NCI-H2196 (cell line): ENCODE data around the gene SELENOO.

Experiments
- DNase-seq: peaks from one replicate; lab custom pipeline; 2025; ENCODE audit not compliant: unreplicated experiment; lab: John Stamatoyannopoulos, UW

SELENOO gene

DNA sequence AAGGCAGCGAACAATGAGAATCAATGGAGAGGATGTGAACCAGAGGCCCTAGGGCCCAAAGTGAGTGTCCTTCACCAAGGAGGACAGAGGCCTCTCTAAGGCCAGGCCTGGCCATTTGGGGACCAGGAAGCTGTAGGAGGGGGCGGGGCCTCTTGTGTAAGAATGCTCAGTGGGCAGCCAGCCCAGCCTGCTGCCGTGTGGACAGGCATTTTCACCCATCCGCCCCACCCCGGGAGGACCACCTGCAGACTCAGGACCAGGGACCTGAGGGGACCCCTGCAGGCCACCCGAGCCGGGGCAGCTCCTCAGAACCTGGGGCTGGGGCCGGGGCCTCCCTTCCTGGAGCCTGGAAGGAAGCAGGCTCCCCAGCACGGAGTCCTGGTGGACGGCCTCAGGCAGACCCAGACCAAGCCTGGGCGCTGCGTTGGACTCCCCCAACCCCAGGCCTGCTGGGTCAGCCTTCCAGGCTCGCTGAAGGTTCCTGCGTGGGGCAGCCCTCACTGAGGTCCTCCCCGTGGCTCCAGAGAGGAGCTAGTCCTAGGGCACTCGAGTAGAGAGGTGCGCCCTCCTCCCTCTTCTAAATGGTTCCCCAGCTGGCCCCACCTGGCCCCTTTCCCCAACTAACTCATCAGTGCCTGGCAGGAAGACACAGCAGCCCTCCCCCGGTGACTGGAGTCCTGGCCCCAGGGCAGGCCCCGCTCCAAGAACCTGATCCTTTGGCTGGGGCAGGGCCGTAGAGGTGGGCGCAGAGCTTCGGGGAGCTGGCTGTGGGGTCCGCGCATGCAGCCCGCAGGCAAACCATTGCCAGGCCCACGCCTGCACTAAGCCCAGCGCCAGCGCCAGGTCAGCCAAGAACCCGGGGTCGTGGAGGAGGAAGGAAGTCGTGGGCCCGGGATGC lies 16.6 kb upstream of the SELENOO start:
- DNase-seq: no peak

DNA sequence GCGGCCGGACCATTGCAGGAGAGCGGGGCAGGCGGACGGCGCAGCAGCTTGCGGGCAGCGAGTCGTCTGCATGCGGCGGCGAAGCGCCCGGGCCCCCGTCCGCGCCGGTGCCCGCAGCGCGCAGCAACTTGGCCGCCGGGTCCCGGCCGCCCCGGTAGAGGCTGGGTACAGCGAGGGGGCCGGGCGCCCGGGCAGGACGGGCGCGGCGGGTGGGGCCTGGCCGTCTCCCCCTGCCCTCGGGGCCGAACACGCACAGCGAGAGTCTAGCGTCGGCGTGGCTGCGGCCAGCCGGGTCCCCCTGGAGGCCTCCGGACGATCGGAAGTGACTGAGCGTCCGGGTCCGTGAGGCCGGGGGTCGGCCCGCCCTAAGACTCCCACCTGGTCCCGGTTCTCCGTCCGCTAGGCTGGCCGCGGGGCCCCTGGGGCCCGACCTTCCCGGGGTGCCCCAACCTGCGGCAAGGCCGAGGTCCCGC lies 15.9 kb upstream of the SELENOO start:
- DNase-seq: no peak

DNA sequence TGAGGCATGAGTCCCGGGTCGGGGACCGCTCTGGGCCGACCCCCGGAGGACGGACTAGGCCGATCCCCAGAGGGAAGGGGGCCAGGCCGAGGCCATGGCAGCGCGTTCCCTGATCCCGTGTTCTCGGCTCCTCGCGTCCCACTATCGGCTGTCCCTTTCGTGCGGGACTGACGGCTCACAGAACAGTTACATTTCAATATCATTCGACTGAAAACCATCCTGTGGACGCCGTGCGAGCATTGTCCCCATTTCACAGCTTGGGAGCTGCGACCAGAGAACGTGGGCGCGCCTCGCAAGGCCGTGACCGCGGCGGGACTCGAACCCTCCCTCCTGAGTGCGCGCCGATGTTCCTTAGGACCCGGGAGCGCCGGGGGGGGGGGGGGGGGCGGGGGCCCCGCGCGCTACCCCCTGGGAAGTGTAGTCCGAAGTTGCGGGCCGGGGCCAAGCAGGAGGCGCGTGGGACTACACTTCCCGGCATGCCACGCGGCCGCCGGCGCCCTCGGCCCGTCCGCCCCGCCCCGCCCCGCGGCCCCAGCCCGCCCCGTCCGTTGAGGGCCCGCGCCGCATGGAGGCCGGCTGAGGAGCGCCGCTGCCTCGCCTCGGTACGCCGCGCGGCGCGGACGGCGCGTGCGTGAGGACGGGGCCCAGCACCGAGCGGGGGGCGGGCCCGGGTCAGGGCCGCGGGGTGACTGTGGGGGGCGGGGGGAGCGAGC lies 15.3 kb upstream of the SELENOO start, which contains the start of gene TRABD:
TRABD (plus strand) TSS at position 539 of the 713 bp plus-strand sequence. CDS start 7,148 bp downstream, outside the sequence.
- DNase-seq: peak; percentile 74

DNA sequence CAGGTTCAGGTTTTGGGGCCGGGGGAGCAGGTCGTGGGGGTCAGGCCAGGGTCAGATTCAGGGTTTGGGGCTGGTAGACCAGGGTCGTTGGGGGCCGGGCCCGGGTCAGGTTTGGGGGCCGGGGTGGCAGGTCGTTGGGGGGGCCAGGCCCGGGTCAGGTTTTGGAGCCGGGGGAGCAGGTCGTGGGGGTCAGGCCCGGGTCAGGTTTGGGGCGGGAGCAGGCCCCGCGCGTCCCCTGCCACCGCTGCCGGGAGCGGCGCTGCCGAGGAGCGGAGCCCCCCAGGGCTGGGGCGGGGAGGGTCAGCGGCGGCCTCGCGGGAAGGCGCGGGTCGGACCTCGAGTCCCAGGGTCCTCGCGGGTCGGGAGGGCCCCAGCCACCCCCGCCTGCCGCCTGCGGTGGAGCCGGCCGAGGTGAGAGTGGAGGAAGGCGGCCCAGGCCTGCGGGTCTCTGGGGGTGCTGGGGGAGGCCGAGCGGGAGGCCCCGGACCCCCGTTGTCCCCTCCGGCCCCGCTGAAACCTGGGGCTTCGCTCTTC lies 14.6 kb upstream of the SELENOO start:
- DNase-seq: no peak

DNA sequence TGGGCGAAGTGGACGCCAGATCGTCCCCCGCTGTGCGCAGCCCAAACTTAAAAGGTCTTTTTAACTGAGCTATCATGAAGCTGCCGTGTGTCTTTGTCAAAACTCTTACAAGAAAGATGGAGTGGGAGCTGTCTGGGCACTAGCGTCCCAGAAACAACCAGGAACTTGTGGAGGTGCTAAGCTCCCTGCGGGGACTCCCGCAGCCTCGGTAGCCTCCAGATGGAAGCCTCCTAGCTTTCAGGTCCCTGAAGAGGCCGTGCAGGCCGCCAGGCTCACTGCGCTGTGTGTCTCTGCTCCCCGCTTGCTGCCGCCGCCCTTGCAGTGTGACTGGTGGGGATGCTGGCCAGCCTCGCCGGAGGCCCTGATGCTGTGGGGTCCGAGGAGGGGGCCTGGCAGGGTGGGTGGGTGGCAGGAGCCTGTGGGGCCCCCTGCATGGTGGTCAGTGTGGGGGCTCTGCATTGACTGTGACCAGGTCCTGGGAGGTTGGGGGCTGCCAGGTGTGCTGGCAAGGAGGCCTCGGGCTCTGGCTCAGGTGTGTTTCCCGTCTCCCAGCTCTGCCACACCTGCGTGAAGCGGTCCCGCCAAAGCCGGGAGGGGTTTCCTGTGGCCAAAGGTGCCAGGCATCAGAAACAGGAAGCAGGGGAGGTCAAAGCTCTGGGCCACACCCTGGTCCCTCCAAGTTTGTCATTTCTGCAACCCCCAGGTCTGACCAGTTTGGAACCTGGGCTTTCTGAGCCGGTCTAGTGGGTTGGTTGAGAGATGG lies 13.9 kb upstream of the SELENOO start:
- no peak for DNase-seq

DNA sequence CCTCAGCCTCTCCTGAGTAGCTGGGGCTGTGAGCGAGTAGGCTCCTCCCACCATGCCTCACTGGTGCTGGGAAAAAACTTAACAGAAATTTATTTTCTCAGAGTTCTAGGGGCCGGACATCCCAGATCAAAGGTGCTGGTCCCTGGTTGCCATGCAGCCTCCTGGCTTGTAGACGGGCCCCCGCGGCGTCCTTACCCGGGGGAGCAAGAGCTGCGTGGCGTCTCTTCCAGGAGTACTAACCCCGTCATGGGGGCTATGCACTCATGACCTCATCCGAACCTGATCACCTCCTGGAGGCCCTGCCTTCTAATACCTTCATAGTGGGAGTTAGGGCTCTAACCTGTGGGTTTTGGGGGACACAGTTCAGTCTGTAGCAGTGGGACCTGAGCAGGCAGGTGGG lies 12.5 kb upstream of the SELENOO start:
- DNase-seq: no peak

DNA sequence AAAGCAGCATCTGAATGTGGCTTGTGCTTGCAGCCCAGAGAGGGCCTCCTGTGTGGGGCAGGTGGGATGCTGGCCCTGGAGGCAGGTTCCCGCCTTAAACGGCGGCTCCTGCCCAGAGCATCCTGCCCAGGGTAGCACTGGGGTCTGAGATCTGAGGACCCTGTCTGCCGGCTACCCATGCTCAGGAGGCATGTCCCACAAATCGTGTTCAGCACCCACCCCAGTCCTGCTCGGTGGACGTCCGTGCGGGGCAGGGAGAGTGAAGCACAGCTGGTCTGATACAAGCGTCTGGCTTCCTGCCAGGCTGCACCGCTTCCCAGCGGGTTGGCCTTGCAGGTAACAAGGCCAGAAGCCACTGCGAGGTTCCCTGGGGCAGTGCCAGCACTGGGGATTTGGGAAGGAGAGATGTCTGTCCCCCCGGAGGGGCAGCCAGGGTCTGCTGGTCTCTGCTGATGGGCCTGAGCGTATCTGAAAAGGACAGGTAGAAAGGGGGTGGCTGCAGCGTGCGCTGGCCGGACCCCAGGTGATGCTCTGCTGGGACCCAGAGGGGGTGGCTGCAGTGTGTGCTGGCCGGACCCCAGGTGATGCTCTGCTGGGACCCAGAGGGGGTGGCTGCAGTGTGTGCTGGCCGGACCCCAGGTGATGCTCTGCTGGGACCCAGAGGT lies 11.5 kb upstream of the SELENOO start:
- peak; percentile 18 for DNase-seq

DNA sequence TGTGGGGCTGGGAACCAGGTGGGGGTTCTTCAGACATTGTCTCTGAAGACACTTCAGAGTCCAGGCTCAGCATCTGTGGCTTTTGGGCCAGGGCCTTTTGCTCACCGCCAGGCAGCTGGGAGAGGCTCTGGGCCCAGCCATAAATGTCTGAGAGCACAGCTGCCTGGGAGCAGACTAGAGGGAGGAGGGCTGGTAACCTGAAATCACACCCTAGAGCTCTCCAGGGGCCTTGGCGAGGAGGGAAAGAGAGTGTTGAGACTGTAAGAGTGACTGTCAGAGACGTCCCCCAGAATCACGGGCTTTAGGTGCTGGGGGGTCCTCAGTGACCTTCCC lies 11.0 kb upstream of the SELENOO start:
- DNase-seq: peak; percentile 21

DNA sequence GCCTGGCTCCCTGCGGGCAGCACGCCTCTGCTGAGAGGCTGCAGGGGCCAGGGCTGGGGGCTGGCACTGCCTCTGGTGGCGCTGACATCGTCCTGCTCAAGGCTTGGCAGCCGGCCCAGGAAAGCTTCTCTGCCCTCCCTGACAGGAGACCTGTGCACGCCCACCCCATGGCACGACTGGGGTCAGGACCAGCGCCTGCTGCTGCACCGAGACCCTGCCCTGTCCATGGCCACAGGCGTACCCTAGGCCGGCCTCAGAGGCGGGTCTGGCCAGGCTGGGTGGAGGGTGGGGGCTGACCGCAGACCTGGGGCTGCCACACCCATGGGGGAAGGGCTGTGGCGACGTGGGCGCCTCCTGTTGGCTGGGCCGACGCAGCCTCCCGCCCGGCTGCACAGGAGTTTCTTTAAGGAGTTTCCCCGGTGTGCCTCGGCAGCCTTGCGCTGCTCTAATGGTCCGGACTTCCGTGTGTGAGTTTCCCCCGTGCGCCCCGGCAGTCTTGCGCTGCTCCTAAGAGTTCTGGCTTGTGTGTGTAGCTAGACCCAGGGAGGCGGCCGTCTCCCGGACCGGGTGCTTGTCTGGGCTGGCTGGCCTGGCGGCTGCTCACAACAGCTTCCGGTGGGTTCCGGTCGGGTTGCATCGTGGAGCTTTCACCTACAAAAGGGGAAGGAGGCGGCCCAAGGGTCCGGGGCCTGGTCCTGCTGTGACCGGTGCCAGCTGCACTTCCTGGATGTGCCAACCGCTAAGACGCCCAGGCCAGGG lies 10.4 kb upstream of the SELENOO start:
- peak; percentile 76 for DNase-seq

DNA sequence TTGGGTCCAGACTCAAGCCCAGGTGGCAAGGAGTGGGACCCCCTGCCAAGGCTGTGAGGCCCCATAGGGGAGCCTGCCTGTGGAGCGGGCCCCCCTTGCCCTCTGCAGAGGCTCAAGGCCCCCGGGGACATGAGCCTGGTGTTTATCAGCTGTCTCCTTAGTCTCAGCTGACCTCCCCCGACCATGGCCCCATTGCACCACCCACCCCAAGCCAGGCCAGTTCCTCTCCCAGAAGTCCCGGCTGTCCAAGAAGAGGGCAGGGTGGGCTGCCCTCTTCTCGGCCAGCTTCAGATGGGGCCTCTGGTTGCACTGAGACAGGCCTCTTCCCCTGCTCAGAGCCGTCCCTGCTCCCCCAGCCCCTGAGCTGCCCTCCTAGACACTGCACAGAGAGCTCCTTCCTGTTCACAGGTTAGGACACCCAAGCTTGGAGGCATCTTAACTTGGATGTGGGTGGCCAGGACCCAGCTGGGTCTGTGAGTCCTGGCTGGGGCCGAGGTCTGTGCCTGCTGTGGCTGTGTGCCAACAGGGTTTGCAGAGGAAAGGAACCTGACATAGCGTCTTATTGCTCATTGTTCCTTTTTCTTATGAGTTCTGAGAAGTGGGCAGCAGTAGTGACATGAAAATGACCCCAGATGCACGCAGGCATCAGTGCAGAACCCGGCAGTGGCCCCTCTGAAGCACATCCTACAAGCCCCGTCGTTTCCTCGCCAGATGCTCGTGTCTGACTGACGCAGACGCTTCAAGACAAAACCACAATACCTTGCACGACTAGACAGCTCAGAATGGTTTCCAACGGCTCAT lies 9.7 kb upstream of the SELENOO start:
- no peak for DNase-seq

DNA sequence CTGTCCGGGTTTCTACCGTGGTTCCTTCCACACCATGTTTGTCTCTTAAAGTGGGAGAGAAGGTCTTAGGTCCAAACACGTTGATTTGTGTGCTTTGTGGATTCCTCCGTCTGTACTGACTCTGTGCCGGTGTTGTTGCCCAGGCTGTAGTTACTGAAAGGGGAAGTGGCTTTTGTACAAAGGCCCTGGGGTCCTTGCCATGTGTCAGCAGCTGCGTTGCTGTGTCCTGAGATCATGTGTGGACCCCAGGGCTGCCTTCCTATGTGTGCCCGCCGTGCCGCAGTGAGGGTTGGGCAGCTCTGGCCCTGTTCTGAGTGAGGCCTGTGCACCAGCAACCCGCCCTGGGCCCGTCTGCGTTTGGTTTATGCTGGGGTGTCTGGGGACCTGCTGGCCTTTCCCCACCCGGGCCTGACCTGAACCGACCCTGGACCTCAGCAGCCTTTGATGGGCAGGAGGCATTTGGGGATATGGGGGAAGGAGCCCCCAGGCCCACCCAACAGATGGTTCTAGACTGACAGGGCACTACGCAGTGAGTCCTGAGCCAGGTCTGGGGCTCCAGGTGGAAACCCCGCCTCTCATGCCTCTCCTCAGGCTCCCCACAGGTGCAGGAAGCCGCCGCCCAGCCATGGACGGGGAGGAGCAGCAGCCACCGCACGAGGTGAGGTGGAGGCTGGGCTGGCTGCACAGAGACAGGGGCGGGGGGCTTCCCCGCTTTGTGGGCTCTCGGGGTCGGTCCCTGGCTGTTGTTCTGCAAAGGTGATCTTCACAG lies 8.2 kb upstream of the SELENOO start:
- DNase-seq: no peak

DNA sequence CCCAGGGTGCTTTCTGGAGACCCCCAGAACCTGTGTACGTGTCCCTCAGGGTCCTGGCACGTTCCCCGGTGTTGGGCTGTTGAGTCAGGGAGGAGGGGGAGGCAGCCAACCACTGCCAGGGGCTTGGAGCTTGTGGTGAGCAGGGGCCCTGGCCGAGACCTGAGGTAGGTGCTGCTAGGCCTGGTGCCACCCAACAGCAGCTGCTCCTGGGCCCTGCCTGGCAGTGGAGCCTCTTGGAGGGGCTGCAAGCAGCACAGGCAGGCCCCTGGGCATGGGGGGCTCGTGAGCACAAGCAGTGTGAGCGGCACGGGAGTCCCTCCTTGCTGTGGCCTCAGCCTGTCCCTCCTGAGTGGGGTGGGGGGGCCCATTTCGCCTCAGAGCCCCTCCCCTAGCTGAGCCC lies 7.2 kb upstream of the SELENOO start:
- no peak for DNase-seq

DNA sequence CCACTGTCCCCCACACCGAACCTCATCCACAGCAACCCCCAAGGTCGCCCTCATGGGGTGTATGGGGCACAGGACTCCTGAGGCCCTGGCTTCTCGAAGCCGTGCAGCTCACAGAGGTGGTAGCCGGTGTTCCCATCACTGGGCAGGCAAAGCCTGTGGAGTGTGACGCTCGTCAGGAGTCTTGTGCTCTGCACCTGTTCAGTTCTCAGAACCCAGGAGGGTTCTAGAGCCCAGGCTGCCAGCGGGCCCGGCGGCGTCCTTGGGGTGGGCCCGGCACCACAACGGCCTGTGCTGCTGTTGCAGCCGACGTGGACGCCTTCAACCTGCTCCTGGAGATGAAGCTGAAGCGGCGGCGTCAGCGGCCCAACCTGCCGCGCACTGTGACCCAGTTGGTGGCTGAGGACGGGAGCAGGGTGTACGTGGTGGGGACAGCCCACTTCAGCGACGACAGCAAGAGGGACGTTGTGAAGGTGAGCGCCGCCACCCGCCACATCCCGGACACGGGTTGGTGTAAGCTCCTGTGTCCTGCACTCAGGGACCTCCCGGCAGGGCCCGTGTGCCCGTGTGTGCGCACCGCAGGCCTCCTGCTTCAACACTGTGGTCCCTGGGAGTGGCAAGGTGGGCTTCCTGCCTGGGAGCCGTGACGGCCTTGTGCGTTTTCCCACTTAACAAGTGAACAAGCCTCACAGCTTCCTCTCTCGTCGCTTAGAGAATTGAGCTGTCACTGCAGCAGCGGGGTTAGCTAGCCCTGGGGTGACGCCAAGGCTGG lies 6.6 kb upstream of the SELENOO start:
- DNase-seq: no peak

DNA sequence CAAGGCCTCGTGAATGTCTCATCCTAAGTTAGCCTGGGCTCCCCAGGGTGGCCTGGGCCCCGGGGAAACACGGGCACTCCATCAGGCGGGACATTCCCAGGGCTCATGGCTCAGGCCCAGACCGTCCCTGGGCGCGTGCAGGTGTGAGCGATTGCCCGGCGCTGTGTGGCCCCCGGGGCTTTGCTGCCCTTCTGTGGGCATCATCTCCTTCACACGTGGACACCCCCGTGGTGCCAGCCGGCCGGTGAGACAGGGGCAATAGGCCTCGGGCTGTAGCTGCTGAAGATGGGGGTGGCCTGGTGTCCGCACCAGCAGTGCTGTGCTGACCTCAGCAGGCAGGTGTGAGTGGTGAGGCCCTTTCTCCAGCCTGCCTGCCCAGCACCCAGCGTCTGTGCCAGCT lies 4.6 kb upstream of the SELENOO start:
- no peak for DNase-seq

DNA sequence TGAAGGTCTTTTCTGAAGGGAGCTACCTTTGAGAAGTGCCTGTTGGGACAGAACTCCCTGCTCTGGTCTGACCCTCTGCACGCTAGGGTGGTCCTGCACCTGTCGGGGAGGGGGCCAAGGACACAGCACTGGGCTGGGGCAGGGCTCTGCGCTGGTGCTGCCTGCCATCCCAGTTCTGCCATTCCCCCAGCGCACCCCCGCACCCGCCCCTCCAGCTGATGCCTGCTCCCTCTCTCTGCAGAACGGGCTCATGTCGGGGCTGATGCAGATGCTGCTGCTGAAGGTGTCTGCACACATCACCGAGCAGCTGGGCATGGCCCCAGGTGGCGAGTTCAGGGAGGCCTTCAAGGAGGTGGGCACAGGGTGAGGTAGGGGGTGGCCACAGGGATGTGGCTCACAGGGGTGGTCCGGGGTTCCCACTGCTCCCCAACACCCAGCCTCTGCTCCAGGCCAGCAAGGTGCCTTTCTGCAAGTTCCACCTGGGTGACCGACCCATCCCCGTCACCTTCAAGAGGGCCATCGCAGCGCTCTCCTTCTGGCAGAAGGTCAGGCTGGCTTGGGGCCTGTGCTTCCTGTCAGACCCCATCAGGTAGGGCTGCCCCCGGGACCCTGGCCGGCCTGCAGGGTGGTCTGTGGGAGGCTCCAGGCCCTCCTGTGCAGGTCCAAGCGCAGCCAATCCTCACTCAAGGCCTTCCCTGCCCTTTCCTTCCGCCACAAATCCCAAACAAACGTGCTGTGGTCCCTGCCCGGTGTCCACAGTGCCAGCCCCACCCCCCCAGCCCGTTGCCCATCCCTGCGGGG lies 3.6 kb upstream of the SELENOO start:
- no peak for DNase-seq

DNA sequence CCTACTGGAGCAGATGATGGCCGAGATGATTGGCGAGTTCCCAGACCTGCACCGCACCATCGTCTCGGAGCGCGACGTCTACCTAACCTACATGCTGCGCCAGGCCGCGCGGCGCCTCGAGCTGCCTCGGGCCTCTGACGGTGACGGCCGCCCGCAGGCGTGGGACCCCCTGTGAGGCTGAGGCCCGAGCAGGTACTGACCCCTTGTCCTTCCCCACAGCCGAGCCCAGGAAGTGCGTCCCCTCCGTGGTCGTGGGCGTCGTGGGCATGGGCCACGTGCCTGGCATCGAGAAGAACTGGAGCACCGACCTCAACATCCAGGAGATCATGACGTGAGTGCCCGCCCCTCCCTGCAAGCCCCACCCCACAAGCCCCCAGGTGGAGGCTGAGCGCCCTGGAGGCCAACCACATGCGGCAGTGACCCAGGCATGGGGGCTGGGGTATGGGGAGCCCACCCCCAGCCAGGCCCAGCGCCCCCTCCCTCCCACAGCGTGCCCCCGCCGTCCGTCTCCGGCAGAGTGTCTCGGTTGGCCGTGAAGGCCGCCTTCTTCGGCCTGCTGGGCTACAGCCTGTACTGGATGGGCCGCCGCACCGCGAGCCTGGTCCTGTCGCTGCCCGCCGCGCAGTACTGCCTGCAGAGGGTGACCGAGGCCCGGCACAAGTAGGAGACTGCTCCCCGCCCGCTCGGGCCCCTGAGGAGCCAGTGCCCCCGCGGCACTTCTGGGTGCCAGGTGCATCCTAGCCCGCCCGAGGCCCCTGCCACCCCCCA lies 2.8 kb upstream of the SELENOO start:
- no peak for DNase-seq
